Activated T-cell treated with anti-CD3 and anti-CD28 coated beads, Interleukin-2, amount 50 U/mL, for 4 hours (primary cell): Measurements from ENCODE around the gene DNAJC5. TPM values are rescaled to one million over a fixed set of nuclear protein-coding genes. Genes with fewer than 3 reads are reported as not detected.
"Not testable (repeated sequence)": the region's sequence is repeated elsewhere in the genome, so short reads cannot be mapped to it uniquely, and the experiment has no call there.

ENCODE experiments used
- ATAC-seq, 2 donors: fragments of 200-7000 bp; cut with Tn5 transposase; one replicate each; pipeline ENCODE4 v1.10.0; 2021
- DNase-seq: peaks from one replicate; pipeline ENCODE4 v3.0.0-alpha.2; 2020
- H3K27me3 Mint-ChIP-seq: one replicate; pipeline ENCODE4 v1.8.0; 2021; ENCODE audit warnings: low read depth, mixed read lengths
- H3K36me3 Mint-ChIP-seq: one replicate; pipeline ENCODE4 v1.8.0; 2022; ENCODE audit warnings: mixed read lengths; ENCODE audit not compliant: insufficient read depth
- H3K4me1 Mint-ChIP-seq: one replicate; pipeline ENCODE4 v1.8.0; 2021; ENCODE audit warnings: low read depth, mixed read lengths
- H3K4me3 Mint-ChIP-seq: one replicate; pipeline ENCODE4 v1.8.0; 2021; ENCODE audit warnings: mild to moderate bottlenecking, moderate library complexity, mixed read lengths
- H3K9me3 Mint-ChIP-seq: one replicate; pipeline ENCODE4 v1.8.0; 2021; ENCODE audit warnings: mixed read lengths
- total RNA-seq, 3 donors: library from RNA; stranded (reverse); gene quantifications; one replicate each; pipeline ENCODE4 v1.2.1, GENCODE V29; 2021

The DNAJC5 gene, protein sequence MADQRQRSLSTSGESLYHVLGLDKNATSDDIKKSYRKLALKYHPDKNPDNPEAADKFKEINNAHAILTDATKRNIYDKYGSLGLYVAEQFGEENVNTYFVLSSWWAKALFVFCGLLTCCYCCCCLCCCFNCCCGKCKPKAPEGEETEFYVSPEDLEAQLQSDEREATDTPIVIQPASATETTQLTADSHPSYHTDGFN
- 10 to 100 TPM; 37.2 to 38.5 (median 37.8) TPM for total RNA-seq

DNA sequence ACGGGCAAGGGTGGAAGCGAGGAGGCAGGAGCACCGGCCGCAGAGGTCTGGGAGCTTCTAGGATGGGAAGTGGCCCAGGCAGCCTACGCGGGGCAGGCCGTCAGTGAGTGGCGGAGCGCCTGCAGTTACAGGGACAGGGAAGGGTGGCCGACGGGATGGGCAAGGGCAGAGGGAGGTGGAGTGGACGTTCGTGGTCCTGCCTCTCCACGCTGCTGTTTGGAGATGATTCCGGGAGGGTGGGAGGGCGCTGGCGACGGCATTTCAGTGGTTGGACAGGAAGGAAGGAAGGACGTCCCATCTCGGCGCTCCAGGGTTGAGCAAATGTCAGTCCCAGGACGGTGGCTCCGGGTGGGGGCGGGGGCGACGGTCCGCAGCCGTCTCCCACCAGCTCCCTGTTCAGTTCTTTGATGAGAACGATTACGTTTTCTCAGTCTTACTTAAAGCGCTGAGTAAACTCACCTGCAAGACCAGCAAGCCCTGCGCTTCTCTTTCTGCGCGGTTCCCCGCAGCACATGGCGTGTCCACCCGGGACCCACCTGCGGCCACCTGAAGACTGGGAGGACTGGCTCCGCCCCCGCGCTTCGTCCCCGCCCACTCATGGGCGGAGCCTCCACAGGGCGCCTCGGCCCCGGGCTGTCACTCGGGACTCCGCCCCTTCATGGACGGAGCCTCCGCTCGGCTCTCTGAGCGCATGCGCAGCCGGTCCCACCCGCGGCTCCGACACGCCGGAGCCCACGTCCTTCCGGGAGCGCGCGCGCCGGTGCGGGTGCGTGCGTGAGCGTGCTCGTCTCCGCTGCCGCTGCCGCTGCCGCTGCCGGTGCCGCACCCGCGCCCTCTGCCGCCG lies at the start of gene DNAJC5:
DNAJC5 (plus strand) TSS at position 769 of the 844 bp plus-strand sequence. CDS start 33,220 bp downstream, outside the sequence.
- ATAC-seq: peak; percentile 84 to 88
- H3K9me3 Mint-ChIP-seq: no peaks in the 10 kb centered on the region
- peaks cover 41% of the 10 kb centered on the region for H3K4me1 Mint-ChIP-seq
- peak; percentile 96 for DNase-seq
- H3K27me3 Mint-ChIP-seq: no peaks in the 10 kb centered on the region
- H3K36me3 Mint-ChIP-seq: peaks cover 10% of the 10 kb centered on the region
- H3K4me3 Mint-ChIP-seq: peak within 1 kb of the TSS; percentile 95

DNA sequence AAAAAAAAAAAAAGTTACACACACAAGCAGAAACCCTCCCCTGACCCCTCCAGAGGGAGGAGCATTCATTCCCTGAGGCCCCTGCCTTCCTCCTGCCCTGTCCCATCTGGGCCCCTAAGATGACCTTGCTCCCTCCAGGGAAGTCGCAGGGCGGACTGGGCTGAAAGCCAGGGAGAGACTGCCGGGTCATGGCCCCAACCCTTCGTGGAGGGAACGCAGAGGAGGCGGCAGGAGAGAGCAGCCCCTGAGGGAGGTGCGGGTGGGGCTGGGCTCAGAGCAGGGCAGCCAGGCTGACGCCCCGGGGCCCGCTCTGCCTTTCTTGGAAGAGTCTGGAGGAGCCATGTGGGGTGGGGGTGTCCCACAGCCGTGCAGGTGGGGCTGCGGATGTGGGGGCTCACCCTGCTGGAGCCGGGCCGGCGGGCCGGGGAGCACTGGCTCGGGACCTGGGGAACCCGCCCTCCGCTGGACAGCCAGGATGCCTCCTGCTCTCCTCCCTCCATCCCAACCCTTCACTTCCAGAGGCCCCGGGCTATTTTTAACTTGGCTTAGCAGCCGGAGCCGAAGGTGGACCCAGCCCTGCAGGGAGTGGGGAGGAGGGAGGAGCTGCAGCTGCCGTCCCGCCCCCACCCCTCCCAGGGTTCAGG lies 48.7 kb upstream of the DNAJC5 start:
- peaks cover 53% of the 10 kb centered on the region for H3K27me3 Mint-ChIP-seq
- no peak for DNase-seq

DNA sequence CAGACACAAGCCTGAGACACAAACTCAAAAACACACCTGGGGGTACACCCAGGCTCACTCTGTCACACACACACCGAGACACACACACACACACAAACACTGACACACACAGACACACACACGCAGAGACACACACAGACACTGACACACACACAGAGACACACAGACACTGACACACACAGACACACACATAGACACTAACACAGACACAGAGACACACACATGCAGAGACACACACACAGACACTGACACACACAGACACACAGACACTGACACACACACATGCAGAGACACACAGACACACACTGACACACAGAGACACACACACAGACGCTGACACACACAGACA lies 48.1 kb upstream of the DNAJC5 start:
- no peaks in the 10 kb centered on the region for H3K9me3 Mint-ChIP-seq
- no peak overlapping the region for H3K4me3 Mint-ChIP-seq
- ATAC-seq (no peak), DNase-seq (no peak)
- H3K4me1 Mint-ChIP-seq: peaks cover 26% of the 10 kb centered on the region
- H3K36me3 Mint-ChIP-seq: no peaks in the 10 kb centered on the region
- H3K27me3 Mint-ChIP-seq: peaks cover 52% of the 10 kb centered on the region

More for the DNA sequence above, 48.7 kb upstream of the DNAJC5 start:
- Mint-ChIP-seq H3K4me3 (no peak overlapping the region), H3K36me3 (no peaks in the 10 kb centered on the region), H3K4me1 (peaks cover 25% of the 10 kb centered on the region), H3K9me3 (no peaks in the 10 kb centered on the region)
- no peak for ATAC-seq

DNA sequence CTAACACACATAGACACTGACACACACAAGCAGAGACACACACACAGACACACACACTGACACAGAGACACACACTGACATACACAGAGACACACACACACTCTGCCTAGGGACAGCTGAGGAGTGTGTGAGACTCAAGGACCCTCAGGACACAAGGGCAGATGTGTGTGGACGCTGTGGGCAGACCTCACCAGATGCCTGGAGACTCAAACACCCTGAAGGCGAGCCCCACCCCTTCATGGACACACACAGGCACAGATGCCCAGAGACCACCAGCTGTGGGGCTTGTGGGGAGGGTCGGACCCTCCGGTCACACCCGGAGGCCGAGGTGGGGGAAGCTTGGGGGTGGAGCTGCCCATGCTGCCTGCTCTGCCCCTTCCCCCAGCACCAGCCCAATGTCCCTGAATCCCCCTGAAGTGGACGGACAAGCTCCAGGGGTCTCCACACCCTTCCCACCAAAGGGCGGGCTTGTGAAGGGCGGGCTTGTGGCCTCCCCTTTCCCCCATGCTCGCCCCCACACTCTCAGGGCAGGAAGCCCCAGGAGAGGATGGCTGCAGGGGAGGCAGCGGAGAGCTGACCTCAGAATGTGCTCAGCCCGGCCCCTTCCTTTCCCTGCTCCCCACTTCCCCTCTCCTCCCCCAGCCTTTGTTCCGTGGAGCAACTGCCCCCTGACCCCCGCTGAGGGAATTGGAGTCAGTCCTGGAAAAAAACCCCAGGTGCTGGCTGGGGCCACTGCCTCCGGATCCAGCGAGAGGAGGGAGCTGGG lies 47.5 kb upstream of the DNAJC5 start:
- Mint-ChIP-seq H3K9me3 (no peaks in the 10 kb centered on the region), H3K27me3 (peaks cover 50% of the 10 kb centered on the region), H3K36me3 (no peaks in the 10 kb centered on the region), H3K4me1 (peaks cover 23% of the 10 kb centered on the region), H3K4me3 (no peak overlapping the region)
- DNase-seq (no peak), ATAC-seq (no peak)

DNA sequence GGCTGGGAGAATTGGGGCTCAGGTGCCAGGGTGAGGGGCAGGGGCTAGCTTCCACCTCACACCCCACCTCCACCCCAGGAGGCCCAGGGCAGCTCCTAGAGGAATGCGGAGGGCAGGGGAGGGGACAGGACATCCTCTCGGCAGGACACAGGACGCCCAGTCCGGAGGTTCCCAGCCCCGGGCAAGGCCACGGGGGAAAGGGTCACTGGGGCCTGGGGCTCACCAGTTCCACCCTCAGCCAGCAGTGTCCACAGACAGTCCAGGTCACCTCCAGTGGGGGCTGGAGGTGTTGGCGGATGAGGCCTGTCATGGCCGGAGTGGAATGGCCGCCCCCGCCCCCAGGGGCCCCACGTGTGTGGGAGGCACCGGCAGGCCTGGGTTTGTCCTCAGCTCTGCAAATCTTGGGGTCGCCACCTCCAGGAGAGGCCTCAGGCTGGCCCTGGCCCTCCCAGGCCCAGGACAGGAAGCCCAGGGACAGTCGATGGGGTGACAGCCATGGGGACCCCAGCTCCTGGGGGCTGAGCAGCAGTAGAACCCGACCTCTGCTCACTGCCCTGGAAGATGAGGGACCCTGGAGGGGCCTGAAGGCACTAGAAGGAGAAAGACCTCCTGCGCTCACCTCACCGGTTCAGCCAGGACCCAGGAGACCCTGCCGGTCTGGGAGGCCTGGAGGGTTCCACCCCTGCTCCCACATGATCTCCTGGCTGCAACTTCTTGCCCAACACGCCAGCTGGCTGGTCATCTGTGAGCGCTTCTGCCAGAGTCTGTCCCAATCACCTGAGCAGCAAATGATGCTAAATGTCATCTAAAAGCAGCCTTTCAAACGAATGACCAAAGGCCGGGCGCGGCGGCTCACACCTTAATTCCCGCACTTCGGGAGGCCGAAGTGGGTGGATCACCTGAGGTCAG lies 46.7 kb upstream of the DNAJC5 start:
- no peak for ATAC-seq
- Mint-ChIP-seq H3K27me3 (peaks cover 48% of the 10 kb centered on the region), H3K4me1 (peaks cover 23% of the 10 kb centered on the region)

DNA sequence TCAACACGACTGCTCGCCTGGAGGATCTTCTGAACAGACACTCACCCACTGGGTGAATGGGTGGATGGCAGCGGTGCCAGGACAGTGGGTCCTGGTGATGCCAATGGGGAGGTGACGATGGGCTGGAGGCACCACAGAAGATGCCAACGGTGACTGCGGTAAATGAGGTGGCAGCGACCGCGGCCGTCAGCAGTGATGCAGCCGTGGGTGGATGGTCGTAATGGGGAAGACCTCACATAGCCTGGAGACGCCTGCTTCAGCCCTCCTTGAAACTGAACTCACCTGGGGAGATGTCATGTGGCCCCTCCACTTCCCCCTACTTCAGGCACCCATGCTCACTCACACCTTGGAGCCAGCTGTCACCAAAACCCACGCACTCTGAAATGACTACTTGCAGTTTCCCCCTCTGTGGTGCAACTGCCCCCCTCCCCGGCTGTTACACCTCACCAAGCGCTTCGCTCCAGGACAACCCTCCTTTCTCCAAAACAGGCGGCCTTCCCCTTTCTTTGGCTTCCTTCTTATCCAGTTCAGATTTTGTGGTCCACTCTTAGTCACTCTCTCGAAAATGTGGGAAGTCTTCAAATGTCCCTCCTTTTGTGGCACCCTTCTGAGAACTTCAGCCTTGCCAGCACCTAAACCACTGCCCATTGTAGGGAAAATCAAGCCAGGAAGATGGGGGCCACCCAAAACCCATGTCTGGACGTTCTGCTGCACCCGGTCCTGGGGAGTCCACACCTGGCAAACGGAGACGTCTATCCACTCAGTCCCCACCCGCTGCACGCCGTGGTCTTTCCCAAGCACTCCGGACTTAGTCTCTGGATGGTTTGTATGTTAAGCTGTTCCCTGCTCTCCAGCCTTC lies 44.0 kb upstream of the DNAJC5 start:
- Mint-ChIP-seq H3K4me1 (peaks cover 11% of the 10 kb centered on the region), H3K9me3 (no peaks in the 10 kb centered on the region), H3K27me3 (peaks cover 27% of the 10 kb centered on the region), H3K36me3 (no peaks in the 10 kb centered on the region), H3K4me3 (no peak overlapping the region)
- DNase-seq: no peak
- ATAC-seq: peak; percentile 83 to 91

More for the DNA sequence above, 46.7 kb upstream of the DNAJC5 start:
- Mint-ChIP-seq H3K4me3 (no peak overlapping the region), H3K36me3 (no peaks in the 10 kb centered on the region), H3K9me3 (no peaks in the 10 kb centered on the region)
- no peak for DNase-seq

DNA sequence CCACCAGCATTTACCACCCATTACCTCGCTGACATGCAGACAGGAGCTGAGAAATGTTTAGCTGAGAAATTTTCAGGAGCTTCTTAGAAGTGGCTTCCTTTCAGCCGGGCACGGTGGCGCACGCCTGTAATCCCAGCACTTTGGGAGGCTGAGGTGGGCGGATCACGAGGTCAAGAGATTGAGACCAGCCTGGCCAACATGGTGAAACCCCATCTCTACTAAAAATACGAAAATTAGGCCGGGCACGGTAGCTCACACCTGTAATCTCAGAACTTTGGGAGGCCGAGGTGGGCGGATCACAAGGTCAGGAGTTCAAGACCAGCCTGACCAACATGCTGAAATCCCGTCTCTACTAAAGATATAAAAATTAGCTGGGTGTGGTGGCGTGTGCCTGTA lies 43.4 kb upstream of the DNAJC5 start:
- H3K4me1 Mint-ChIP-seq, H3K9me3 Mint-ChIP-seq, ATAC-seq, DNase-seq, H3K36me3 Mint-ChIP-seq, H3K4me3 Mint-ChIP-seq: not testable (repeated sequence)
- H3K27me3 Mint-ChIP-seq: peaks cover 24% of the 10 kb centered on the region

DNA sequence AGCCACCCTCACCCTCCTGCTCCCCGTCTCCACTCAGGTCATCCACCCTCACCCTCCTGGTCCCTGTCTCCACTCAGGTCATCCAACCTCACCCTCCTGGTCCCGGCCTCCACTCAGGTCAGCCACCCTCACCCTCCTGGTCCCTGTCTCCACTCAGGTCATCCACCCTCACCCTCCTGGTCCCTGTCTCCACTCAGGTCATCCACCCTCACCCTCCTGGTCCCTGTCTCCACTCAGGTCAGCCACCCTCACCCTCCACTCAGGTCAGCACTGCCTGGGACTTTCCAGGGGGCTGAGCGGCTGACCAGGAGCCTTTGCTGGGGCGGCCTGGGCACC lies 41.2 kb upstream of the DNAJC5 start:
- not testable (repeated sequence) for H3K4me3 Mint-ChIP-seq, DNase-seq, ATAC-seq, H3K36me3 Mint-ChIP-seq, H3K9me3 Mint-ChIP-seq
- H3K27me3 Mint-ChIP-seq: peaks cover 20% of the 10 kb centered on the region
- H3K4me1 Mint-ChIP-seq: peaks cover 28% of the 10 kb centered on the region

DNA sequence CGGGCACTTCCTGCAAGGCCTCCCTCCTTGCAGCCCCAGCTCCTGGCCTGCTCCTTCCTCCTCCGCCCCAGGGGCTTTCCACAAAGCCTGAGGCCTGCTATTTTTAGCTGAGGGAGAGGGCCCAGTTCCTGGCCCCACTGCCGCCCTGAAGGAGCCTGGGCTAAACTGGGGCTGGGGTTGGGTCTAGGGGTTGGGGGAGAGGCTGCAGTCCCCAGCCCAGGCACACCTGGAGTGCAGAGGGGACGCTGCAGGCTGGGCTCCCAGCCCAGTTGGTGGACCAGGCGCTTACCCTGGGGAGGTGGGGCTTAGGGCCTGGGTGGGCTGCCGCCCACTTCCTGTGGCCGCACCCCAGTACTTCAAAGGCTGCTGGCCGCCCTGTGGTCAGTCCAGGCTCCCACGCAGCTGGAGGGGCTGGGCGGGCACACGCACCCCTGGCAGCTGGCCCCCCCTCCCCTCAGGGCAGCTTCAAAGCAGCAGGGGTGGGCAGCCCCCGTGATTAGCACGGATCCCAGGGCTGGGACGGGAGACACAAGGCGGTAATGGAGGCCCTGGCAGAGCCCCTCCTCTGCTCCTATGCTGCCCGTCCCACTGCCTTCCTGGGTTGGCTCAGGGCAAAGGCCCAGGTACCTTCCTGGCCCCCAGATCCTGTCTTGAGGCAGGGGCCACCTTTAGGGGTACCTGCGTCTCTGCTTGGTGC lies 40.7 kb upstream of the DNAJC5 start:
- H3K4me1 Mint-ChIP-seq: peaks cover 32% of the 10 kb centered on the region
- DNase-seq (no peak), ATAC-seq (no peak)
- peaks cover 18% of the 10 kb centered on the region for H3K27me3 Mint-ChIP-seq
- no peaks in the 10 kb centered on the region for H3K9me3 Mint-ChIP-seq
- H3K4me3 Mint-ChIP-seq: no peak overlapping the region
- no peaks in the 10 kb centered on the region for H3K36me3 Mint-ChIP-seq

DNA sequence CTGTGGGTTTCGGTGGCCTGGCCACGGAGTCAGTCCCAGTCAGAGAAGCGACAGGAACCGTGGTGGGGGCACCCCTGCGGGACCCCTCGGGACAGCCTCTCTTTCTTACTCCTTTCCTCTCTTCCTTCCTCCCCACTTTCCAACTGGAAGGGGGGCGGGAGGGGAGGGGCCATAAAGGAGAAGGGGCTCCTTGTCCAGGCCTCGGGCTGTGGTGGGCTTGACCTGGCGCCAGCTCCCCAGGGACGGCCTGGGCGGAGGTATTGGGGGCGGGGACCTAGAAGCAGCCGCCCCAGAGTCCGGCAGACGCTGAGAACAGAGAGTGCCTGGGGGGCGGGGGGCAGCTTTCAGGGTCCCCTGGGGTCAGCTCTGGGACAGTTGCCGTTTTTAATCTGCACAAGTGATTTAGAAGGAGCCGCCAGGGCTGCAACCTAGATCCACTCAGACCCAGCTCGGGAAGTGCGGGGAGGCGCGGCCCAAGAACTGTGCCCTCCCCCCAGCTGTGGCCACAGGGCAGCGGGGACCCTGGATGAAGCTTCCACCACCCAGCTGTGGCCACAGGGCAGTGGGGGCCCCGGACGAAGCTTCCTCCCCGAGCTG lies 40.1 kb upstream of the DNAJC5 start:
- Mint-ChIP-seq H3K9me3 (no peaks in the 10 kb centered on the region), H3K4me3 (no peak overlapping the region), H3K36me3 (no peaks in the 10 kb centered on the region), H3K4me1 (peaks cover 32% of the 10 kb centered on the region), H3K27me3 (peaks cover 17% of the 10 kb centered on the region)
- DNase-seq (no peak), ATAC-seq (no peak)

DNA sequence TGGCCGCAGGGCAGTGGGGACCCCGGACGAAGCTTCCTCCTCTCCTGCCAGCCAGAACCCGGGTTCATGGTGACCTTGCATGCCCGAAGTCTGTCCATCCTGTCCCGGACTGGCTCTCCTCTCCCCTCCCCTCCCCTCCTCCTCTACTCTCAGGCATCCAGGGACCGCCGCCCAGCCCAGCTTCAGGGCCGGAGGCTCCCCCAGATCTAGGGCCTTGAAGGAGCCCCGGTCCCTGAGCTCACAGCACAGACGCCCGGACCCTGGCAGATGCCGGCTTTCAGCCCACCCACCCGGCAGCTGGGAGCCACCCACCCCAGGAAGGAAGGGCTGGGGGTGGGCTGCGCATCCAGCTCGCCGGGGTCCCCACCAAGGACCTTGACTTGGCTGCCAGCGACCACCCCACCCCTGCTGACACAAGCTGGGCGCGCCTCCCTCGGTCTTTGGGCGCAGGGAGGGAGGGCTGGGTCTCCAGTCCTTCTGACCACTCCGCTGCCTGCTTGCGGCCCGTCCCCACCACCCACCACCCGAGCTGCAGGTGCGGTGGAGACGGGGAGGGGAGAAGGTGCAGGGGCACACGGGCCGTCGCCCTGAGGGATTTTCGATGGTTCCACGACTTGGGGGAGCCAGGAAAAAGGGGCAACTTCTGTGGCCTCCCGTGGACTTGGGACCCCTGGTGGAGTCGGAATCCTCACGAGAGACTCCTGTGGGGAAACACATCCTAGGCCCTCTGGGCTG lies 39.4 kb upstream of the DNAJC5 start:
- ATAC-seq (no peak), DNase-seq (no peak)
- Mint-ChIP-seq H3K4me1 (peaks cover 31% of the 10 kb centered on the region), H3K36me3 (no peaks in the 10 kb centered on the region), H3K27me3 (peaks cover 15% of the 10 kb centered on the region), H3K9me3 (no peaks in the 10 kb centered on the region), H3K4me3 (no peak overlapping the region)
